CD14-positive monocyte (primary cell): ENCODE results near the gene DCAF6. TPM values are rescaled to one million over a fixed set of nuclear protein-coding genes. Genes with fewer than 3 reads are reported as not detected.
A peak's percentile ranks its signal among the peaks of the same experiment; 100 is the strongest.

ENCODE experiments used
- DNase-seq, 3 donors: peaks; one replicate each; pipeline ENCODE4 v3.0.0-alpha.2; 2011 to 2022
- H2AFZ ChIP-seq: 2 replicates; pipeline ENCODE4 v1.6.0; 2012; ENCODE audit warnings: mild to moderate bottlenecking, low read depth, low read length, inconsistent platforms; ENCODE audit not compliant: insufficient read depth, poor library complexity, severe bottlenecking
- H3K27ac ChIP-seq, 2 donors: 1 replicate in 1 of 2; 2 replicates in 1 of 2; pipeline ENCODE4 v1.5.1; 2012 to 2013; ENCODE audit warnings: low read length in 2 of 2, control low read depth in 1 of 2, inconsistent platforms in 1 of 2, low read depth in 1 of 2, mild to moderate bottlenecking in 1 of 2
- H3K27me3 ChIP-seq, 2 donors: one replicate each; pipeline versions ENCODE4 v1.6.0 to v1.6.1; 2011 to 2013; ENCODE audit warnings: low read length in 2 of 2; ENCODE audit not compliant: control insufficient read depth in 2 of 2, insufficient read depth in 2 of 2
- H3K36me3 ChIP-seq, 2 donors: replicated peaks in 1 of 2; 1 replicate in 1 of 2; 2 replicates in 1 of 2; pipeline versions ENCODE4 v1.5.1 to v1.6.1; 2012 to 2013; ENCODE audit warnings: low read length in 2 of 2, control low read depth in 1 of 2, inconsistent platforms in 1 of 2, mild to moderate bottlenecking in 1 of 2; ENCODE audit not compliant: insufficient read depth in 2 of 2, control insufficient read depth in 1 of 2
- H3K4me1 ChIP-seq, 2 donors: 1 replicate in 1 of 2; 2 replicates in 1 of 2; pipeline versions ENCODE4 v1.5.1 to v1.6.1; 2012 to 2013; ENCODE audit warnings: low read length in 2 of 2, control low read depth in 1 of 2, inconsistent platforms in 1 of 2, mild to moderate bottlenecking in 1 of 2, moderate library complexity in 1 of 2; ENCODE audit not compliant: insufficient read depth in 2 of 2, control insufficient read depth in 1 of 2
- H3K4me2 ChIP-seq: replicated peaks from 2 replicates; pipeline ENCODE3; 2012; ENCODE audit warnings: low read length, moderate library complexity, mild to moderate bottlenecking; ENCODE audit not compliant: poor library complexity, severe bottlenecking; ENCODE audit errors: extremely low read depth
- H3K4me3 ChIP-seq, 3 experiments: fragments of 200-600 bp in 1 of 3; sonication (generic) in 1 of 3; replicated peaks in 1 of 3; 1 replicate in 2 of 3; 2 replicates in 1 of 3; pipeline ENCODE4 v1.5.1; 2011 to 2013; ENCODE audit warnings: low read length in 3 of 3, mild to moderate bottlenecking in 3 of 3, control low read depth in 2 of 3, low read depth in 2 of 3, inconsistent platforms in 1 of 3, moderate library complexity in 1 of 3
- H3K79me2 ChIP-seq: 2 replicates; pipeline ENCODE4 v1.6.0; 2012; ENCODE audit warnings: mild to moderate bottlenecking, control low read depth, inconsistent platforms, low read length, moderate library complexity; ENCODE audit not compliant: insufficient read depth
- H3K9ac ChIP-seq: 2 replicates; pipeline ENCODE4 v1.6.0; 2017; ENCODE audit warnings: low read length, mild to moderate bottlenecking; ENCODE audit not compliant: insufficient read depth, poor library complexity, severe bottlenecking
- H3K9me3 ChIP-seq, 2 donors: replicated peaks in 1 of 2; 1 replicate in 1 of 2; 2 replicates in 1 of 2; pipeline versions ENCODE4 v1.5.1 to v1.6.1; 2012 to 2013; ENCODE audit warnings: low read length in 2 of 2, control low read depth in 1 of 2; ENCODE audit not compliant: control insufficient read depth in 1 of 2, insufficient read depth in 1 of 2
- H4K20me1 ChIP-seq: 2 replicates; pipeline ENCODE4 v1.6.0; 2012; ENCODE audit warnings: mild to moderate bottlenecking, low read length, control low read depth, moderate library complexity; ENCODE audit not compliant: insufficient read depth
- H3K27ac Mint-ChIP-seq, 7 donors: one replicate each; pipeline ENCODE4 v1.8.0; 2020; ENCODE audit warnings: mild to moderate bottlenecking in 7 of 7, mixed read lengths in 7 of 7, moderate library complexity in 6 of 7, inconsistent platforms in 2 of 7
- H3K27me3 Mint-ChIP-seq, 3 donors: one replicate each; pipeline ENCODE4 v1.8.0; 2021 to 2022; ENCODE audit warnings: low read depth in 3 of 3, mild to moderate bottlenecking in 3 of 3, mixed read lengths in 3 of 3, moderate library complexity in 3 of 3, inconsistent platforms in 1 of 3
- H3K36me3 Mint-ChIP-seq, 2 donors: one replicate each; pipeline ENCODE4 v1.8.0; 2020; ENCODE audit warnings: mixed read lengths in 2 of 2, inconsistent platforms in 1 of 2, mild to moderate bottlenecking in 1 of 2
- H3K4me1 Mint-ChIP-seq: one replicate; pipeline ENCODE4 v1.8.0; 2020; ENCODE audit warnings: mild to moderate bottlenecking, mixed read lengths
- H3K4me3 Mint-ChIP-seq, 2 donors: one replicate each; pipeline ENCODE4 v1.8.0; 2020; ENCODE audit warnings: mild to moderate bottlenecking in 2 of 2, mixed read lengths in 2 of 2, moderate library complexity in 1 of 2
- H3K9me3 Mint-ChIP-seq, 7 donors: one replicate each; pipeline ENCODE4 v1.8.0; 2020 to 2022; ENCODE audit warnings: mixed read lengths in 7 of 7, mild to moderate bottlenecking in 6 of 7, moderate library complexity in 6 of 7, inconsistent platforms in 2 of 7
- CTCF ChIP-seq: fragments of 200-600 bp; IDR thresholded peaks from one replicate; pipeline ENCODE4 v1.8.0; 2022; ENCODE audit warnings: antibody characterized with exemption, mild to moderate bottlenecking
- WGBS: methylation state at CpG from one replicate; pipeline ENCODE4 v1.1.5; 2013; ENCODE audit warnings: missing lambda C conversion rate; ENCODE audit not compliant: insufficient coverage; 5-methylcytosine and 5-hydroxymethylcytosine counted together
- intact Hi-C, 2 donors: fragments of 100-400 bp; cut with micrococcal nuclease; formaldehyde crosslinking; loops; one replicate each; pipeline versions ENCODE4 v1.15.0 to v1.15.1; 2023
- polyA plus RNA-seq, 3 donors: library from polyadenylated mRNA; depleted of rRNA in 1 of 3; unstranded in 2 of 3; stranded (reverse) in 1 of 3; fragments of 300-500 nt in 2 of 3; fragments of >200 nt in 1 of 3; fragmentation: Illumina TruSeq in 2 of 3; gene quantifications; 1 replicate in 2 of 3; 2 replicates in 1 of 3; pipeline ENCODE4 v1.2.3, GENCODE V29; 2012 to 2021

DCAF6 gene
- polyA plus RNA-seq, 3 donors: 11.8 to 16.1 (median 11.9) TPM

GRCh38 chr1:167890400-167890799, 46.1 kb upstream of the DCAF6 start:
- Histone ChIP-seq H2AFZ (no peak overlapping the region), H4K20me1 (no peaks in the 10 kb centered on the region), H3K36me3 (no peaks in the 10 kb centered on the region), H3K27me3 (no peaks in the 10 kb centered on the region), H3K4me3 (no peak overlapping the region), H3K27ac (no peak overlapping the region), H3K9me3 (no peaks in the 10 kb centered on the region), H3K4me2 (no peak overlapping the region), H3K9ac (no peak overlapping the region), H3K79me2 (no peaks in the 10 kb centered on the region), H3K4me1 (no peaks in the 10 kb centered on the region)
- Mint-ChIP-seq H3K4me1 (peaks cover 2% of the 10 kb centered on the region), H3K36me3 (no peaks in the 10 kb centered on the region), H3K9me3 (peaks cover 2 to 12% (median 4%) of the 10 kb centered on the region in 7 donors), H3K4me3 (no peak overlapping the region), H3K27ac (no peak overlapping the region), H3K27me3 (no peaks in the 10 kb centered on the region)
- intact Hi-C loops: no loop called here
- no peak for TF ChIP-seq CTCF
- no peak for DNase-seq

GRCh38 chr1:167893798-167894197, 42.7 kb upstream of the DCAF6 start:
- no peaks in the 10 kb centered on the region for H4K20me1 ChIP-seq
- no peaks in the 10 kb centered on the region for H3K27me3 ChIP-seq
- no peaks in the 10 kb centered on the region for H3K9me3 ChIP-seq
- Mint-ChIP-seq H3K36me3 (no peaks in the 10 kb centered on the region), H3K4me1 (peaks cover 2% of the 10 kb centered on the region), H3K9me3 (peaks cover 0 to 2% (median 0%) of the 10 kb centered on the region in 7 donors), H3K27ac (peak overlapping the region in 1 of 7 donors; percentile 68), H3K4me3 (no peak overlapping the region), H3K27me3 (peaks cover 0 to 2% (median 0%) of the 10 kb centered on the region in 3 donors)
- H3K4me3 ChIP-seq: no peak overlapping the region
- H3K4me2 ChIP-seq: no peak overlapping the region
- no peak overlapping the region for H3K9ac ChIP-seq
- H3K27ac ChIP-seq: no peak overlapping the region
- H3K36me3 ChIP-seq: no peaks in the 10 kb centered on the region
- no peak for DNase-seq
- intact Hi-C loops: no loop called here
- 100% methylated on average over 1 of the region's 2 CpGs for WGBS
- no peak overlapping the region for H2AFZ ChIP-seq
- H3K79me2 ChIP-seq: no peaks in the 10 kb centered on the region
- no peaks in the 10 kb centered on the region for H3K4me1 ChIP-seq
- TF ChIP-seq CTCF: no peak
